Astrocyte of the spinal cord (primary cell): ENCODE data around the gene KLHL35.
A peak's percentile ranks its signal among the peaks of the same experiment; 100 is the strongest.

ENCODE experiments used
- DNase-seq: peaks from one replicate; pipeline ENCODE4 v3.0.0; 2011; ENCODE audit warnings: low read depth, low spot score
- H3K4me3 ChIP-seq: 2 replicates; pipeline ENCODE4 v1.5.1; 2011; ENCODE audit warnings: low read depth, mild to moderate bottlenecking, low read length, moderate library complexity
- in situ Hi-C: cut with HindIII; loops from 2 replicates; pipeline ENCODE4 v1.10.0; 2017; ENCODE audit warnings: low sequenced_read_pairs
- TF ChIP-seq, protein P1 (sequence below): IDR thresholded peaks from 2 replicates; pipeline ENCODE4 v1.5.1; 2012; ENCODE audit warnings: low read depth, mild to moderate bottlenecking, low read length, inconsistent platforms

KLHL35 gene

GRCh38 chr11:75435571-75435925, 2.5 kb upstream of the KLHL35 start:
- in situ Hi-C loops, result no loop called here
- TF ChIP-seq, protein P1, sequence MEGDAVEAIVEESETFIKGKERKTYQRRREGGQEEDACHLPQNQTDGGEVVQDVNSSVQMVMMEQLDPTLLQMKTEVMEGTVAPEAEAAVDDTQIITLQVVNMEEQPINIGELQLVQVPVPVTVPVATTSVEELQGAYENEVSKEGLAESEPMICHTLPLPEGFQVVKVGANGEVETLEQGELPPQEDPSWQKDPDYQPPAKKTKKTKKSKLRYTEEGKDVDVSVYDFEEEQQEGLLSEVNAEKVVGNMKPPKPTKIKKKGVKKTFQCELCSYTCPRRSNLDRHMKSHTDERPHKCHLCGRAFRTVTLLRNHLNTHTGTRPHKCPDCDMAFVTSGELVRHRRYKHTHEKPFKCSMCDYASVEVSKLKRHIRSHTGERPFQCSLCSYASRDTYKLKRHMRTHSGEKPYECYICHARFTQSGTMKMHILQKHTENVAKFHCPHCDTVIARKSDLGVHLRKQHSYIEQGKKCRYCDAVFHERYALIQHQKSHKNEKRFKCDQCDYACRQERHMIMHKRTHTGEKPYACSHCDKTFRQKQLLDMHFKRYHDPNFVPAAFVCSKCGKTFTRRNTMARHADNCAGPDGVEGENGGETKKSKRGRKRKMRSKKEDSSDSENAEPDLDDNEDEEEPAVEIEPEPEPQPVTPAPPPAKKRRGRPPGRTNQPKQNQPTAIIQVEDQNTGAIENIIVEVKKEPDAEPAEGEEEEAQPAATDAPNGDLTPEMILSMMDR, result no peak
- DNase-seq, result no peak
- no peak overlapping the region for H3K4me3 ChIP-seq

- in situ Hi-C loops, result no loop called here
- DNase-seq, result no peak
- TF ChIP-seq, protein P1, result no peak
- H3K4me3 ChIP-seq, result no peak overlapping the region
These were observed 2.0 kb upstream of the KLHL35 start for GRCh38 chr11:75434886-75435570.

- no peak overlapping the region for H3K4me3 ChIP-seq
- TF ChIP-seq, protein P1, result no peak
- no peak for DNase-seq
- in situ Hi-C loops, result no loop called here
These were observed 1.0 kb upstream of the KLHL35 start for GRCh38 chr11:75434051-75434450.

DNA sequence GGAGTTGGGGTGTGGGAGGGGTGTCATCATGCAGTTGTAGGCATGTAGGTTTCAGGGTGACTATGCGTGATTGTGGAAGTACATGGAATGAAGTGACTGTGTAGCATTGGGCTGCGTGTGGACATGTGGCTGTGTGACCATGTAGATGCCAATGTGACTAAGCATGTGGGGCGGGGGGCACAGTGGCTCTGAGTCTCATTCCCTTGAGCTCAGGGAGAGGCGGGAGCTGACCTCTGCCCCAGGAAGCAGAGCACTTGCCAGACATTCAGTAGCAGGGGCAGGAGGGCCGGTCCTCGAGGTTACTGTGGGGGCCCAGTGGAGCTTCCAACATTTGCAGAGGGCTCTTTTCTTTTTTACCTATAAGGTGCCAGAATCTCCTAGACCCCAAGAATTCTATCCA, 440 bp upstream of the KLHL35 start:
- TF ChIP-seq, protein P1, result no peak
- in situ Hi-C loops, result no loop called here
- DNase-seq, result no peak
- H3K4me3 ChIP-seq, result no peak overlapping the region

DNA sequence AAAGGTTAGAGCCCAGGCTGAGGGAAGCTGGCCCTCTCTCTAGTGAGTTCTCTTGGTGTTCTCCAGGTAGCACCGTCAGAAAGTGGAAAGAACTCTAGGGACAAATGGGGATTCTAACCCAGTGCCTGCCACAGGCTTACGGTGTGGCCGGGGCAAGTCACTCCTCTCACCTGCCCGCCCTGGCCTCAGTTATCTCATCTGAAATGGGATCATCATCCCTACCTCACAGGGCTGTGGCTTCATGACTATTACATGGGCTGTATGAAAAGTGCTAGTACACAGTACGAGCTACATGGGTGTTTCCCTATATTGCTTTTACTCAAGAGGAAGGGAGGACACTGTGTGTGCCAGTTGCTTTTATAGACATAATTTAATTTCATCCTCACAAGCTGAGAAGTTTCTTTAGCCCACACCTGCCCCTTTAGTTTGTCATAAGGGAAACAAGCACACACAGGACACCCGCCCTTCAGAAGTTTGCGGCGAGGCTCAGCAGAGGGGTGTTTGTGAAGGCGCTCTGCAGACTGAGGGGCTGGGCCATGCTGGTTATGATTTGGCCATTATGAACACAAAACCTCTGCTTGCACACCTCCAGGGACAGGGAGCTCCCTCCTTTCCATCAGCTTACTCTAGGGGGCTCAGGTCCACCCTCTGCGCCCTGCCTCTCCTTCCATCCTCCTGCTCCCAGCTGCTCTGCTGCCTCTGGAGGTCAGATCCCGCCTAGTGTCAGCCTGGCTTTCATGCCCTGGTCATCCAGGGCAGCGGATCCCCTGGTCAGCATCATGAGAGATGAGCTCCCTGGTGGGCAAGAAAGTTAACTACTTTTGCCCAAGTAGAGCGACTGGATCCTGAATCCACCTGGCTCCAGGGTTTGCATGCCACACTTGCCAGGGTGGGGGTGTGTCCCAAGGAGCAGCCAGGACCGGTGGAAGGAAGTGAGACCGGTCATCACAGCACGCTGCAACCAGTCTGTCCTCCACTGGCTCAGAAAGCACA, 1.2 kb downstream of the KLHL35 start:
- no peak for DNase-seq
- in situ Hi-C loops, result no loop called here
- no peak overlapping the region for H3K4me3 ChIP-seq
- TF ChIP-seq, protein P1, result no peak

DNA sequence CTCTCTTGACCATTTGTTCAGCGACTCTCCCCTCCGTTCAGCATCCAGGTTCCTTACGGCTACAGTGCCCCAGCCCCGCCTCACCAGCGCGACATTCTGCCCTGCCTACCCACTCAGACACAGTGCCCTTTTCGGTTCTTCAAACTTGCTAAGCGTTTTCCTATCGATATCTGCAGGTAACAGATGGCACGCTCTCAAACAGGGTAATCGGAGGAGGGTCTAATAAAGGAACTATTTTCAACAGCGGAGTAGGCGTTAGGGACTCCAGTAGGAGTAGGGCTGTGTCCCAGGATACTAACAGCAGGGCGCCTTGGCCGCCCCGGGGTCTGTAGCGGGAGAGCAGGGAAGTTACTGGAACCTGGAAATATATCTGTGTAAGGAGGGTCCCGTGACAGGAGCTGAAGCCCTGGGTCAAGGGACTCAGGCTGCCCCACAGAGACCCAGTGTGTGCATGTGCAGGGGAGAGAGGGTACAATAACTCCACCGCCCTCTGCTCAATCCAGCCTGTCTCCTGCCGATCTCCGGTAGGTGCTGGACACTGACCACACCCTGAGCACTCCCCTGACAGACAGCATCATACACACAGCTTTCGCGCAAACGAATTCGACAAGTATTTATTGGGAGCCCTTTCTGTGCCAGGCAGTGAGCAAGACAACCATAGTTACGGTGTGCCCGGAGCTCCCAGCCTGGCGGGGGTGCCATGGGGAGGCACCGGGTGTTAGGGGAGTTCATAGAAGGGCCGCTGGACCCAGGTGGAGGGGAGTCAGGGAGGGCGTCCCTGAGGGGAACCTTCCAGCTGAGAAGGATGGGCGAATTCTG, 2.1 kb downstream of the KLHL35 start:
- H3K4me3 ChIP-seq, result peak overlapping the region; percentile 14
- in situ Hi-C loops, result no loop called here
- TF ChIP-seq, protein P1, result no peak
- DNase-seq, result no peak
